SKM-1 (cell line): ENCODE results near the gene SUMO2.
"Not testable (repeated sequence)": the region's sequence is repeated elsewhere in the genome, so short reads cannot be mapped to it uniquely, and the experiment has no call there.

Experiments
- DNase-seq: peaks from one replicate; lab custom pipeline; 2025; ENCODE audit not compliant: unreplicated experiment; lab: John Stamatoyannopoulos, UW

The SUMO2 gene

DNA sequence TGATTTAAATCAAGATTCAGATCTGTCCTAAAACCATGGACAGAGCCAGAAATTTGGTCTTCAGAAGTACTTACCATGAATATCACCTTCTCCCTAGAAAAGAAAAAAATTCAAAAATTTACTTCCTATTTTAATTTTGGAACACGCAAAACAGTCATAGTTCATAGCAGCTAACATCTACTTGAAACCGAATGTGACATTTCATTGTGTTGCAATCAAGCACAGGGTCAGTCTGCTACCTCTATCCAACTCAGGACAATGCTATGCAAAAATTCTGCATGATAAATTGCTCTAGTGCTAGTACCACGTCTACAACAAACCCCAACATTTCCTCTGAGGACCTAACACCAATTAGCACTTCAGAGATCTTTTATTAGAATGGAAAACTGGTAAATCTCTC, 36.2 kb downstream of the SUMO2 start:
- DNase-seq, result no peak

DNA sequence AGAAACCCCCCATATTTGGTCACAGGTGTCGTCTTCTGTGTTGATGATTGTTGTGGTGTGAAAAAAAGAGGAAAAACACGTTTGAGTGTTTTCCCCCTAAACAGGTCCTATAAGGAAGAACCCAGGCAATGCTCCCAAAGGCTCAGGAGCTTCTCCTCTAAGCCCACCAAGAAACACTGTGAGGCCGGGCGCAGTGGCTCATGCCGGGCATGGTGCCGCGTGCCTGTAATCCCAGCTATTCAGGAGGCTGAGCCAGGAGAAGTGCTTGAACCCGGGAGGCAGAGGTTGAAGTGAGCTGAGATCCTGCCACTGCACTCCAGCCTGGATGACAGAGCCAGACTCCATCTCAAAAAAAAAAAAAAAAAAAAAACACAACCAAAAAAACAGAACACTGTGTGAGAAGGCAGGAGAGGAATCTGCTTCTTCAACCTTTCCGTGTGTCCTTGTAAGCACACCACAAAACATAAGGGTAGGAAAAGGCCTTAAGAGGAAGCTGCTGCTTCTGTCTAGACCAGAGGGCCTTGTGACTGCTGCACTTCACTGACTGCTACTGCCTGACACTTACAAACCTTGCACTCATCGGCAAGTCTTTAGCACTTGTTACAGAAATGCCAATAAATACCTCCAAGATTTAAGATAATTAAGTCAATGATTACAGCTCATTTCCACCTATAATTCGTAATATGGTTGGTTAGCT, 37.8 kb downstream of the SUMO2 start:
- DNase-seq, result no peak

DNA sequence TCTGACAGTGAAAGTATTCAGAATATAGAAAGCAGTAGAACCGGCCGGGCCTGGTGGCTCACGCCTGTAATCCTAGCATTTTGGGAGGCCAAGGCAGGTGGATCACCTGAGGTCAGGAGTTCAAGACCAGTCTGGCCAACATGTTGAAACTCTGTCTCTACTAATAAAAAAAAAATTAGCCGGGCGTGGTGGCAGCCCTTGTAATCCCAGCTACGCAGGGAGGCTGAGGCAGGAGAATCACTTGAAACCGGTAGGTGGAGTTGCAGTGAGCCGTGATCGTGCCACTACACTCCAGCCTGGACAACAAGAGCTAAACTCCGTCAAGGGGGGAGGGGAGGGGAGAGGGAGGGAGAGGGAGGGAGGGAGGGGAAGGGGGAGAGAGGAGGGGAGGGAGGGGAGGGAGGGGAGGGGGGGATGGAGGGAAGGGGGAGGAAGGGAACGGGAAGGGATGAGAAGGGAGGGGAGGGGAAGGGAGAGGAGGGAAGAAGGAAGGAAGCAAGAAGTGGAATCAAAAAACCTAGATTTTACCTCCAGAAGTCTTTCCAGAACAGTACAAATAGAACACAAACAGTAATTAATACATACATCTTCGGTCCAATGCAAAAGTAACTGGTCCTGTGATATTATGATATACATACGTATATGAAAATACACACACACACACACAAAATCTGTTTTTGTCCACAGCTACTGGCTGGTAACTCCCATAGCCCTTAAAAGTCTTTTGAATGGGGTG, 40.4 kb downstream of the SUMO2 start:
- DNase-seq, result no peak

DNA sequence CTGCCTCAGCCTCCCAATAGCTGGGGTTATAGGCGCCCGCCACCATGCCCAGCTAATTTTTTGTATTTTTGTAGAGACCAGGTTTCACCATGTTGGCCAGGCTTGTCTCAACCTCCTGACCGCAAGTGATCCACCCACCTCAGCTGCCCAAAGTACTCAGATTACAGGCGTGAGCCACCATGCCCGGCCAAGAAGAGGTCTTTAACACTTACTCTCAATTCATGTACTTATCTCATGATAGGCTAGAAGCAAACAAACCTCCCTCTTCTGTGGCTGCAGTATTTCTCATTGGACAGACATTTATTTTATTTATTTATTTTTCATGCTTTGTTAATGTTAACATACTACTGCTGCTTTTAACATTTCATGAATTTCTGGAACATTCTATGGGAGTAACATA, 44.2 kb downstream of the SUMO2 start:
- no peak for DNase-seq

DNA sequence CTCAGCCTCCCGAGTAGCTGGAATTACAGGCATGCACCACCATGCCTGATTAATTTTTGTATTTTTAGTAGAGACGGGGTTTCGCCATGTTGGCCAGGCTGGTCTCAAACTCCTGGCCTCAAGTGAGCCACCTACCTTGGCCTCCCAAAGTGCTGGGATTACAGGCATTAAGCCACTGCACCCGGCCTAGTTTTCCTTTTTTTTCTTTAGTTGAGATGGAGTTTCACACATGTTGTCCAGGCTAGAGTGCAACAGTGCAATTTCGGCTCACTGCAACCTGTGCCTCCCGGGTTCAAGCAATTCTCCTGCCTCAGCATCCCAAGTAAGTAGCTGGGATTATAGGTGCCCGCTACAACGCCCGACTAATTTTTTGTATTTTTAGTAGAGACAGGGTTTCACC, 45.0 kb downstream of the SUMO2 start:
- not testable (repeated sequence) for DNase-seq

DNA sequence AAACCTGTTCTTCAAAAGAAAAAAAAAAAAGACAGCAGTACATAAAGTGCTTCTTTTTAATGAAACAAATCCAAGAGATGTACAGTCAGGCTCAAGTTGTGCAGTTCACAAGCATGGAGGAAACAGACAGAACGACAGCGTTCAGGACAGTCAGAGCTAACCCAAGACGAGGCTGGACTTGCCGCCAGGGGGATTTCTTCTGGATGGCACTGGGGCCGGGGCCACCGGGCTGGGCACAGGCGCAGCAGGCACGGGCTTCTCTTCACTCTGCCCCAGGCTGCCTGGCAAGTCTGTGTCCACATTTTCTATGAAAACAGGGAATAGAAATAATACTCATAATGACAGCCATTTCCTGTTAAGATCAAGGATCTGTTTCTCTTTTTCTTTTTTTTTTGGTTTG, 46.8 kb downstream of the SUMO2 start:
- DNase-seq, result no peak

DNA sequence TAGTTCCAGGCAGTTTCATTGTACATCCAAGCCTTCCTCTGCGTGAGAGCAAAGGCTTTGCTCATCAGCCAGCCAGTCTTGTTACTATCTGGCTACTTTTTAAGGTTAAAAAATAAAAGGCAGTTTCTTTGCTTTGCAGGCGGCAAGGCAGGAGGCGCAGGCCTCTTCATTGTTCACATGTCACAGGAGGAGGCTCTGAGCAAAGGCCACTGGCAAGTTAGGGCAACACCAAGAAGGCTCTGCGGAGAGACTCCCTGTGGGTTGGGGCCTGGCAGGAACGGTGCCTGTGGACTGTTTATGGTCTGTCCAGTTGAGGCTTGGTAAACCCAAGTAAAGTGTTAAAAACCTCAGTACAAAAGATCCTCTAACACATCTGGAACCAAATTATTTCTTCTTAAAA, 47.3 kb downstream of the SUMO2 start:
- no peak for DNase-seq

DNA sequence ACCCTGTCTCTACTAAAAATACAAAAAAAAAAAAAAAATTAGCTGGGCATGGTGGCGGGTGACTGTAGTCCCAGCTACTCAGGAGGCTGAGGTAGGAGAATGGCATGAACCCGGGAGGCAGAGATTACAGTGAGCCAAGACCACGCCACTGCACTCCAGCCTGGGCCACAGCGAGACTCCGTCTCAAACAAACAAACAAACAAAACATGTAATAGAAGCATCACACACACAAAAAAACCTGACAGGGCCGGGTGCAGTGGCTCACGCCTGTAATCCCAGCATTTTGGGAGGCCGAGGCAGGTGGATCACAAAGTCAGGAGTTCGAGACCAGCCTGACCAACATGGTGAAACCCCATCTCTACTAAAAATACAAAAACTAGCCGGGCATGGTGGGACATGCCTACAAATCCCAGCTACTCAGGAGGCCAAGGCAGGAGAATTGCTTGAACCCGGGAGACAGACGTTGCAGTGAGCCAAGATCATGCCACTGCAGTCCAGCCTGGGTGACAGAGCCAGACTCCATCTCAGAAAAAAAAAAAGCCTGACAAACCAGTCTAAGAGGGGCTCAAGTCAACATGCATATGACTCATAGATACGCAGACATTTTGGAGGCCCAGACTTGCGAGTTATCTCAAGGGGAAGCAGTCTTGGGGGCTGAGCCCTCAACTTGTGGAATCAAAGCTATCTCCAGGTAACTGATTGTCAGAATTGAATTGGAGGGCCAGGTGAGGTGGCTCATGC, 49.0 kb downstream of the SUMO2 start:
- not testable (repeated sequence) for DNase-seq

DNA sequence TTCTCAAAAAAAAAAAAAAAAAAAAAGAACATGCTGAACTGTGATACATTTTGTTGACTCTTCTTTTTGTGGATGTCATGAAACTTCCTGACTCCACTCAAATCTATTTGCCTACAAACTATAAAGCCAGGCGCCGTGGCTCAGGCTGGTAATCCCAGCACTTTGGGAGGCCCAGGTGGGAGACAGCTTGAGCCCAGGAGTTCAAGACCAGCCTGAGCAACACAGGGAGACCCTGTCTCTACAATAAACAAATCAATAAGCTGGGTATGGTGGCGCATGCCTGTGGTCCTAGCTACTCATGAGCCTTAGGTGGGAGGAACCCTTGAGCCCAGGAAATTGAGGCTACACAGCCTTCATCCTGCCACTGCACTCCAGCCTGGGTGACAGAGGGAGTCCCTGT, 49.8 kb downstream of the SUMO2 start:
- no peak for DNase-seq

DNA sequence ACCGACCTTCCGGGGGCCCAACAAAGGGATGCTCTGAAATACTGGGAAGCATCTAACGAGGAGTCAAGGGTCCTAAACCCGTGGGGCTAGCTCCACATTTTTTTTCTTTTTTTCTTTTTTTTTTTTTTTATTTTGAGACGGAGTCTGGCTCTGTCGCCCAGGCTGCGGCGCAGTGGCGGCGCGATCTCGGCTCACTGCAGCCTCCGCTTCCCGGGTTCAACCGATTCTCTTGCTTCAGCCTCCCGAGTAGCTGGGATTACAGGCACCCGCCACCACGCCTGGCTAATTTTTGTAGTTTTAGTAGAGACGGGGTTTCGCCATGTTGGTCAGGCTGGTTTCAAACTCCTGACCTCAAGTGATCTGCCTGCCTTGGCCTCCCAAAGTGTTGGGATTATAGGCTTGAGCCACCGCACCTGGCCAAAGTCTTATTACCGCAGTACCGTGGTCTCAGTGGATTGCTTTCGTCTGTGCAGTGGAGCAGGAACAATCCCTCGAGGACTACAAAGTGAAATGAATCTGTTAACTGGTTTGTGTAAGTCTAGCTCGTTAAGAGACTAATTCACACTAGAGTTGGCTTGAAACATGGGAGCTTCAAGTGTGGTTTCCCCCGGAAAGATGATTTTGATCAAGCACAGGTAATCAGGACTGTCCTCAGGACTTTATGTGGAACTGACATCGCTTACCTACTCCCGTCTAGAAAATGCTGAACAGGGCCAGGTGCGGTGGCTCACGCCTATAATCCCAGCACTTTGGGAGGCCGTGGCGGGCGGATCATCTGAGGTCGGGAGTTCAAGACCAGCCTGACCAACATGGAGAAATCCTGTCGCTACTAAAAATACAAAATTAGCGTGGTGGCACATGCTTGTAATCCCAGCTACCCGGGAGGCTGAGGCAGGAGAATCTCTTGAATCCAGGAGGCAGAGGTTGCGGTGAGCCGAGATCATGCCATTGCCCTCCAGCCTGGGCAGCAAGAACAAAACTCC, 50.5 kb downstream of the SUMO2 start:
- DNase-seq, result not testable (repeated sequence)

DNA sequence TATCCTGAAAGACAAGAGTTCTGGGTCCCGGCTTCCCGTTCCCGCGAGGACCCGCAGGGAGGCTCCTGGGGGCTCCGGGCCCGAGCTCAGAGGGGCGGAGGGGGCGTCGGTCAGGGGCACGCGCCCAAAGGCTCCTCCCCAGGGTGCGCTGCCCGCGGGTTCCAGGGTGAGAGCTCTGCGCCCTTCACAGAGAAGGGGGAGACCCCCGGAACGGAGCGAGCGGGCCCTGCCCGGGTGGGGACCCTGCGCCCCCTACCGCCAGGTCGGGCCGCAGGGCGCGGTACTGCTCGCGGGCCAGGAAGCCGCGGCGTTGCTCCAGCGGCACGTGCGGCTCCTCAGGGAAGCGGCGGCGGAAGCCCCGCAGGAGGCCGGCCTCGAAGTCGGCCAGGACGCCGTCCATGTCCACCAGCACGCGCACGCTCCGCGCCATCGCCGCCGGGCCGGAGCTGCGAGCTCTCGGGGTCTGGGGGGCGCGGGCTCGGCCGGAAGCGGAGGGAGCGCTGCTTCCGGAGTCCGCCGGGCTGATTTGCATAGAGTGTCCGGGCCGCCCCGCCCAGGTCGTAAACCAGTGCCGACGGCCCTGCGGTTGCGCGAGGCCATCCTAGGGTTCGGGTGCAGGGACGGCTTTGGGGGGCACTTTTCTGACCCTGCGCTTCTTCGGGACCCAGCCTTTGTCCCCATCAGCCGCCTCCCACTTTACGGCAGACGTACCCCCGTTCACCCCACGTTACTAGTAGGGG, 51.3 kb downstream of the SUMO2 start, which contains the start of gene NT5C:
Gene NT5C, minus strand, starts transcription at position 465 of the 740 bp plus-strand sequence. Its CDS starts 35 bp downstream, at position 430.
- DNase-seq, result peak; percentile 38

DNA sequence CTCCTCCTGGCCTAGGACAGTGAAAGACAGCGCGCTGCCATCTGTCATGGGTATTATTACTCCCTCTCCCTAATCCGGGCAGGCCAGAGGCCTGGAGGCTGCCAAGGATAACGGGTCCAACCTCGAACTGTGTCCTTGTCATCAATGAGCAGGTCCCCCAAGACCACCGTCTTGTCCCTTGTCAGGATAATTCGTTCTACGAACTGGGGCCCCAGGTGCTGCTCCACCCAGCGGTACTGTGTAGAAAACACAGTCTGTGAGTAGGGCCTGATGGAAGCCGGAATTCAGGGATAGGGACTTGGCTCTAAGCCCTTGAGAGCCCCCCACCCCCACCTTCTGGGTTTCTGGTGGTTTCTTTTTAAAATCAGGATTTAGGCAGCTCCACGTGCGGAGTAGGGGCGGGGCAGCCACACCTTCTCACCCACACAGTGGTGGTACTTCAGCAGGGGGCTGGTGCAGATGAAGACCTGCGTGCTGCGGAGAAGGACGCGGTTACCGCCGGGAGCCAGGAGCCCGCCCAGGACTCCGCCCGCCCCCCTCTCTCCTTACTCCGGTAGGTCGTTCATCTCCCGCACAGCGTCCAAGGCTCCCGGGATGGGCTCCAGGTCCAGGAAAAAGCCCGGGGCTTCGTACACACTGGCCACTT, 52.0 kb downstream of the SUMO2 start:
- DNase-seq, result peak; percentile 42

DNA sequence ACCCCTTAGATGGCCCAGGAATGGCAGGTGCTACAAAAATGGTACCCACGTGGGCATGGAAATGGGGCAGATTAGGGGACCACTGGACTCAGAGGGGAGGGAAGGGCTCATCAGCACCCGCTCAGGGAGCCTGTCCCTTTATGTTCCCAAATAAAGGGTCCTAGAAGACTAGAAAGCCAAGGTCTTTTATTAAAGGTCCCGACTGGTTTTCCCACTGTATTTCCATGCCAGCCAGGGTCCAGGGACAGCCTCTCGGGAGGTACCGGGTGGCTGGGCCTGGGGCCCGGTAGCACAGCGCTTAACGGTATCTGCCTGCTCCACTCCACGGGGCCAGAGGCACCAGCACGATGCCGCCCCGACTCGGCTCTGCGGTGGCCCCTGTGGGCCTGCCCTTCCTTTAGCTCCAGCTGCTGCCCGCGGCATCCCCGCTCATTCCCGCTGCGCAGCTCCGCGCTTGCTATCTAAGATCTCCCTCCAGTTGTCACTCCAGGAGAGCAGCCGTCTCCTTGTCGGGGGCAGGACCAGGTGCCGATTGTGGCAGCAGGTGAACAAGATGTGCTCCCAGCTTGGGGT, 52.6 kb downstream of the SUMO2 start:
- no peak for DNase-seq

DNA sequence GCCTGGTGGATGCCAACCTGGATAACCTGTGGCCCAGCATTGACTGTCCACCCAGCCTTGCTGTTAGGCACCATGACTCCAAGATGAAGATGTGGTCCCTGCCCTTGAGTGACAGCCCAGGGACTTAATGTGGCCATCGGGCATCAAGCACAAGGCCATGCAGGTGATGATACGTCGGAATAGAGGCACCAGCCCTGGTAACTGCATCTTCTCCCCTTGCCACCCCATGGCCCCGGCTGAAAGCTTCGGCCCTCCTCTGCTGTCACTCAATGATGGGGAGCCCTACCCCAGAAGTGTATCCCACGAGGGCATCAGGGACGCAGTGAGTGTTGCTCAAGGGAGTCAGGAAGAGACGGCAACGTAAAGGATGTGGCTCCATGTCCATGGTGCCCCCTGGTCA, 53.2 kb downstream of the SUMO2 start:
- DNase-seq, result no peak

DNA sequence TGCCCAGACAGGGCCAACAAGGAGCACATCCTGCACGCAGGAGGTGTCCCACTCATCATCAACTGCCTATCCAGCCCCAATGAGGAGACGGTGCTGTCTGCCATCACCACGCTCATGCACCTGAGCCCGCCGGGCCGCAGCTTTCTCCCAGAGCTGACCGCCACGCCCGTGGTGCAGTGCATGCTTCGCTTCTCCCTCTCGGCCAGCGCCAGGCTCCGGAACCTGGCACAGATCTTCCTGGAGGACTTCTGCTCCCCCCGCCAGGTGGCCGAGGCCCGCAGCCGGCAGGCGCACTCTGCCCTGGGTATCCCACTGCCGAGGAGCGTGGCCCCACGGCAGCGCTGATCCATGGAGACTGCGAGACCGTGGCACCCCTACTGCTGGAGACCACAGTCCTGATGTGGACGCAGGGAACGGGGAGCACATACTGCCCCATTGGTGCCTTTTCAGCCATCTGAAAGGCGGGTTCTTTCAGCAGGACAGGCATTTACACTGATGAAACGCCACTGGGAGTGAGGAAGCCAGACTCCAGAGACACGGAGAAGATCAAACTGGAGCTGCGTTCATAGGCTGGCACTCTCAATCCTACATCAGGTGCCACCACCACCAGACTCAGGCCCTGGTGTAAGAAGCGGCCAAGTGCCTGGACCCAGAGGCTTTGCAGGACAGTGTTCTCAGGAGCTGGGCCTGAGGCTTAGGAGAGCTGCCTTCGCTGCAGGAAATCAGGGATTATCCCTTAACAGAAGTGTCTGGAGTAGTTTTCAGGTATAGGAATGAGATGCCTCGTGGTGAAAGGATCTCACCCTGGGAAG, 53.9 kb downstream of the SUMO2 start:
- no peak for DNase-seq

DNA sequence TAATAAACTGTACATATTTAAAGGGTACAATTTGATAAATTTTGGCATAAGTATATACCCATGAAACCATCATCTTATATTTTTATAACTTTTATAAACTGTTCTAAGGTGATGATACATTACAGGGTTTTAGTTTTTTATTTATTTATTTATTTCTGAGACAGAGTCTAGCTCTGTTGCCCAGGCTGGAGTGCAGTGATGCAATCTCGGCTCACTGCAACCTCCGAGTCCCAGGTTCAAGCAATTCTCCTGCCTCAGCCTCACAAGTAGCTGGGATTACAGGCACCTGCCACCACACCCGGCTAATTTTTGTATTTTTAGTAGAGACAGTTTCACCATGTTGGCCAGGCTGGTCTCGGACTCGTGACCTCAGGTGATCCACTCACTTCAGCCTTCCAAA, 54.8 kb downstream of the SUMO2 start:
- DNase-seq, result not testable (repeated sequence)

DNA sequence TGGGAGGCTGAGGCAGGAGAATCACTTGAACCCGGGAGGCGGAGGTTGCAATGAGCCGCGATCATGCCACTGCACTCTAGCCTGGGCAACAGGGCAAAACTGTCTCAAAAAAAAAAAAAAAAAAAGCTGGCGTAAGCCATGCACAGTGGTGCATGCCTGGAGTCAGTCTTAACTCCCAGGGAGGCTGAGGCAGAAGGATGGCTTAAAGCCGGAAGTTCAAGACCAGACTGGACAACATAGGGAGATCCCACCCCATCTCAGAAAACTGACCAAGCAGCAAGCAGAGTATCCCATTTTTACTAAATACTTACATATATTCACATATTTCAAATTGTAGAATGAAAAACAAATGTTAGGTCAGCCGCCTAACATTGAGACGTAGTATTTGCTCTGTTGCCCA, 55.8 kb downstream of the SUMO2 start:
- no peak for DNase-seq

DNA sequence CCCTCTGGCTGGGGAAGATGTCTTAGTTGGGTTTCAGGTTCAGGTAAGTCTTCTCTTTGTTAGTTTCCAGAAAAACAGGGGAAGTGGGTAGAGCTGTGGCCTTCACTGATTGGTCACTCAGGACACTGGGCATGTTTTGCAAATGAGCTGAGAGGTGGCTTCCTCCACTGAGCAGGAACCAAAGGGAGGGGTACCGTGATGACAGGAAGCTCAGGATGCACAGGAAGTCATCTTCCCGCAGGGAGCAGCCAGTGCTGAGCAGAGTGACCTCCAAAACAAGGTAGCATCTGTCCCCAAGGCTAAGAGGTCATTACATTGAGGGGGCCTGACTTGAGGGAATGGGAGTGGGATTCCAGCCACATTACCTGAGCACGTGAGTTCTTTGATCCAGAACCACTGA, 56.8 kb downstream of the SUMO2 start:
- no peak for DNase-seq
